Parathyroid adenoma (tissue), 2 donors: Measurements from ENCODE around the gene DUSP15.

Experiments
- H2AFZ ChIP-seq: fragments of 300-600 bp; sonication (generic); one replicate; pipeline ENCODE4 v1.7.0; 2017; ENCODE audit warnings: antibody characterized with exemption, mild to moderate bottlenecking
- H3K27ac ChIP-seq: fragments of 300-600 bp; sonication (generic); one replicate; pipeline ENCODE4 v1.7.0; 2017
- H3K27me3 ChIP-seq: fragments of 300-600 bp; sonication (generic); one replicate; pipeline ENCODE4 v1.7.0; 2017; ENCODE audit warnings: low read length; ENCODE audit not compliant: control insufficient read depth, insufficient read depth
- H3K36me3 ChIP-seq: fragments of 300-600 bp; sonication (generic); one replicate; pipeline ENCODE4 v1.7.0; 2017; ENCODE audit warnings: low read length; ENCODE audit not compliant: control insufficient read depth, insufficient read depth
- H3K4me1 ChIP-seq: fragments of 300-600 bp; sonication (generic); one replicate; pipeline ENCODE4 v1.7.0; 2017; ENCODE audit warnings: control low read depth
- H3K4me2 ChIP-seq: fragments of 300-600 bp; sonication (generic); one replicate; pipeline ENCODE4 v1.7.0; 2017; ENCODE audit warnings: low read length
- H3K4me3 ChIP-seq: fragments of 300-600 bp; sonication (generic); one replicate; pipeline ENCODE4 v1.7.0; 2017; ENCODE audit warnings: low read depth, low read length
- H3K79me2 ChIP-seq: fragments of 300-600 bp; sonication (generic); one replicate; pipeline ENCODE4 v1.7.0; 2017; ENCODE audit warnings: control low read depth
- H3K9ac ChIP-seq: fragments of 300-600 bp; sonication (generic); one replicate; pipeline ENCODE4 v1.7.0; 2017; ENCODE audit warnings: mild to moderate bottlenecking
- H3K9me3 ChIP-seq: fragments of 300-600 bp; sonication (generic); one replicate; pipeline ENCODE4 v1.7.0; 2017; ENCODE audit warnings: low read length; ENCODE audit not compliant: control insufficient read depth
- CTCF ChIP-seq: fragments of 300-600 bp; sonication (generic); IDR thresholded peaks from one replicate; pipeline ENCODE4 v1.7.0; 2017; ENCODE audit warnings: antibody characterized with exemption, mild to moderate bottlenecking
- donor health status: primary hyperparathyroidism.

The DUSP15 gene

DNA sequence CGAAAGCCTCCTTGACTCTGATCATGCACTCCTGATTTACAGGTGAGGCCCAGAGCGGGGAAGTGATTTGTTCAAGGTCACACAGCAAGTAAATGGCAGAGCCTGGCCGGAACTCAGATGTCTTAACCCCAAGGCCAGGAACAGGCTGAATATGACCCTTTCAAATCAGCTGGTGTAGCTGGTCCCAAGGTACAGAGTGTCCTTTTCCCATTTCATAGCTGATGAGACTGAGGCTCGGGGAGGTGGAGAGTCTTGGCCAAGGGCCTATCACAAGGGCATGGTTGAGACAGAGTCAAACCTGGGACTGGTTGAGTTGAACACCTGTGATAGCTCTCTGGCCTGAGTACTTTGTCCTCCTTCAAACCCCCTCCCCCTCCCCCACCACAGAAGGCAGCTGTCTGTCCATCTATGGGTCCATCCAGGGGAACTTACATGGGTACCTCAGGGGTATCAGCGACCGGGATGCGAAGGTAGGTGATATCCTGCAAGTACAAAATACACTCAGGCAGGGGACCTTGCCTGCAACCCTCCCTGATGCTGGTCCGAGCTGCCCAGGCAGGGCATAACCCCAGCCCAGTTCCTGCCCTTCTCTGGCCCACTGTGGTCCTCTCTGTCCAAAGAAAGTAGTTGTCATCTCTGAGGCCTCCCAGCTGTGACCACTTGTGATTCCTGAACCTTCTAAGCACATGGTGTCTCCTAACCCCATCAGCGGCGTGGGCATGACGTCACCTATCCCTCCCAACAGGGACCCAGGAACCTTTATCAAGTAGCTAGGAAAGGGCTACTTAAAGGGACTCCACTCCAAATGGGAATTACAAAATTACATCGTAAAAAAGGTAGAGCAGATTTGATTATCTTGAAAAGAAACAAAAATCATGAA lies 5.6 kb downstream of the DUSP15 start:
- no peak for TF ChIP-seq CTCF
- no peak overlapping the region for H3K4me3 ChIP-seq
- H3K9ac ChIP-seq, result no peak overlapping the region

DNA sequence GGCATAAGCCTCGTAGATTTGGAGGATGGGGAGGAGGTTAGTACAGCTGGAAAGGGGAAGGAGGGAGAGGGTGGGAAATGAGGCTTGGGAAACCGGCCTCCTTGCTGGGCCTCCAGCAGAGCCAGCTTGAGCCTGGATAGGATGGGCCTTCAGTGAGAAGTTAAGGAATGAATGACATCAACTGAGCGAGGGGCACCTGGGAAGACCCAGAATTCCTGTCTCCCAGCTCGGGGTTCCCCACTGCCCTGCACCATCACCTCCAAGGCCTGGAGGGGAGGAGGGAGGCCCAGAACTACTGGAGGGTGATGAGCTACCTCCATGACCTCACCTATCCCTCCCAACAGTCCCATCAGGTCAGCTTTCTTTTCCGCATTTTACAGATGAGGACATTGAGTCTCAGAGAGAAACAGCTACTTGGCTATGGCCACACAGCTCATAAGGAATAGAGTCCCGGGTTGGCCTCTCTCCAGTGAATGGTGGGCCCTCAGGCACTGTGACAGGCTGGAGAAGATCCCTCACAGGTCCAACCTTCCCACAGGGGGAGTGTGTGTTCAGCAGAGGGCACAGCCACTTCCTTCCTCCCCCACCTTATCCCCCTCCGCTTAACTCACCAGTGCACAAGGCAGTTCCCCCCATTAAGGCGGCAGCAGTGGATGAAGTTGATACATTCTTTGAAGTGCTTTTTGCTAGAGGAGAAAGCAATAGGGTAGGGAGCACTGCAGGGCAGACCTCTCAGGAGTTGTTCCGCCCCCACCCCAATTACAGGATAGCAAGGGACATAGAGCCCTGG lies 6.8 kb downstream of the DUSP15 start:
- Histone ChIP-seq H3K27ac (no peak overlapping the region), H3K4me3 (no peak overlapping the region), H3K4me2 (no peak overlapping the region), H2AFZ (no peak overlapping the region), H3K79me2 (peaks cover 4% of the 10 kb centered on the region), H3K9ac (no peak overlapping the region), H3K9me3 (no peaks in the 10 kb centered on the region), H3K36me3 (no peaks in the 10 kb centered on the region), H3K4me1 (peaks cover 30% of the 10 kb centered on the region), H3K27me3 (no peaks in the 10 kb centered on the region)
- no peak for TF ChIP-seq CTCF

More for the DNA sequence above, 5.6 kb downstream of the DUSP15 start:
- H3K9me3 ChIP-seq, result no peaks in the 10 kb centered on the region
- H3K36me3 ChIP-seq, result no peaks in the 10 kb centered on the region
- H3K79me2 ChIP-seq, result peaks cover 15% of the 10 kb centered on the region
- H3K4me2 ChIP-seq, result no peak overlapping the region
- H2AFZ ChIP-seq, result no peak overlapping the region
- no peaks in the 10 kb centered on the region for H3K27me3 ChIP-seq
- no peak overlapping the region for H3K27ac ChIP-seq
- peaks cover 31% of the 10 kb centered on the region for H3K4me1 ChIP-seq

DNA sequence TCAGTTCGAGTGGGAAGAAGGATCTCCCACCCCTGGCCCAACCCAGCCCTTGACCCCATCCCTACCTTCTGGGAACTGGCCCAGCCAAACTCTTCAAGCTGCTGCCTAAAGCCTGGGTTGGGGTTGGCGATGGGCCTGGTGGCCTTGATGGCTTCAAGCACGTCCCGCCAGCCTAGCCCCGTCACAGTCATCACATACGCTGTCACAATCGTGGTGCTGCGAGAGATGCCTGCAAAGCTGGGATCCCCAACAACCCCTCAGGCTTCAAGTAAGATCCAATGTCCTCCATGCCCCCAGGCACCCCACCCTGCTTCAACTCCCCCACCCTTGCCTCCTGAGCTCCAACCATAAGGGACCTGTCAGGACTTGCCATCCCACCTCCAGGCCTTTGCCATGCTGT lies 7.8 kb downstream of the DUSP15 start:
- no peak overlapping the region for H3K9ac ChIP-seq
- no peak overlapping the region for H3K27ac ChIP-seq
- H3K4me1 ChIP-seq, result peaks cover 36% of the 10 kb centered on the region
- H3K36me3 ChIP-seq, result no peaks in the 10 kb centered on the region
- no peak for TF ChIP-seq CTCF
- no peaks in the 10 kb centered on the region for H3K27me3 ChIP-seq
- no peaks in the 10 kb centered on the region for H3K79me2 ChIP-seq
- H3K9me3 ChIP-seq, result no peaks in the 10 kb centered on the region
- H2AFZ ChIP-seq, result no peak overlapping the region
- no peak overlapping the region for H3K4me3 ChIP-seq
- H3K4me2 ChIP-seq, result no peak overlapping the region

DNA sequence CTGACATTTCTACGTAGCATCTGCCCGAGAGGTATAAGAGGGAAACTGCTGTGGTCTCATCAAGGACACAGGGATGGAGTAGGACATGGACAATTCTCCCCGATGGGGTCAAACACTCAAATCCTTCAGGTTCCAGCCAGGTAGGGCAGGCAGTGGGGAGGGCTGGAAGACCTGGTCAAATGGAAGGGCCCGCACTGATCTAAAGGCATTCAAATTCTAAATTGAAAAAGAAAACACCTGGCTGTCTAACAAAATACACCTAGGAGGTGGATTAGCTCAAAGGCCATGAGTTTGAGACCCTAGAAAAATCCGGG lies 8.2 kb downstream of the DUSP15 start:
- Histone ChIP-seq H3K9ac (no peak overlapping the region), H3K27ac (peak overlapping the region; percentile 97), H3K4me1 (peaks cover 39% of the 10 kb centered on the region), H3K36me3 (no peaks in the 10 kb centered on the region), H2AFZ (peak overlapping the region; percentile 76), H3K9me3 (no peaks in the 10 kb centered on the region), H3K27me3 (no peaks in the 10 kb centered on the region), H3K4me2 (peak overlapping the region; percentile 90), H3K4me3 (peak overlapping the region; percentile 55), H3K79me2 (no peaks in the 10 kb centered on the region)
- no peak for TF ChIP-seq CTCF
